GM18520 (cell line): ENCODE data around the gene PCDHAC2.

ENCODE experiments used
- ATAC-seq: cut with Tn5 transposase; IDR thresholded peaks from one replicate; pipeline ENCODE4 v1.9.1; 2021; ENCODE audit not compliant: unreplicated experiment

PCDHAC2 gene

DNA sequence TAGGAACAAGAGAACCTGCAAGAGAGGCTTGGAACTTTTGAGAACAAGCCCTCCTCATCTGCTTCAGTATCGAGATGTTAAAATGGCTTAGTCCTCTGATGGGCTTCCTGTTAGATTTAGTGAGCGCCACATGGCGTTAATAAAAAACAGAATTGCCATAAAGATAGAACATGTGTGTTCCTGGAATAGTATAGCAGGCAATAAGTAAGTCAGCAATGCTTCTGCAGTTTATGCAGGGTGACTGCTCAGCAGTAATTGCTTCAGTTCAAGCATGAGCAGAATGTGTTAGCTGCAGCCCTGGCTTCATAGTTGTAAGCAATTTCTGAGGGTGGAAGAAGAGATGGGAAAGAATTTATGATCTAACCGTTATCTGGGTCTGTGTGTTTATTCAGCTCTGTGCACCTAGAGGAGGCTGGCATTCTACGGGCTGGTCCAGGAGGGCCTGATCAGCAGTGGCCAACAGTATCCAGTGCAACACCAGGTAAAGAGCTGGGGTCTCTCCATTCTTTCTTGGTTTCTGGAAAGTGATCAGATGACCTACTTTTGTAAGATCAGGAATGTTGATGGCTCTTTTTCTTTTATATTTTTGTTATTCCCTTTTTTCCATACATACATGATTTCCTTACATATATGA lies 15.9 kb downstream of the PCDHAC2 start:
- ATAC-seq: no peak

GRCh38 chr5:140986117-140986521 lies 19.8 kb downstream of the PCDHAC2 start:
- ATAC-seq: no peak

- ATAC-seq: no peak
Observed at GRCh38 chr5:140988100-140988499, 21.8 kb downstream of the PCDHAC2 start.

- no peak for ATAC-seq
Observed at GRCh38 chr5:140988608-140989007, 22.3 kb downstream of the PCDHAC2 start.

GRCh38 chr5:140989254-140990020 lies 23.2 kb downstream of the PCDHAC2 start:
- no peak for ATAC-seq

GRCh38 chr5:140992828-140993227 lies 26.6 kb downstream of the PCDHAC2 start:
- no peak for ATAC-seq

GRCh38 chr5:140996060-140996459 lies 29.8 kb downstream of the PCDHAC2 start:
- no peak for ATAC-seq

GRCh38 chr5:140998921-140999410 lies 32.7 kb downstream of the PCDHAC2 start:
- no peak for ATAC-seq

- ATAC-seq: no peak
Observed at GRCh38 chr5:141001446-141001843, 35.2 kb downstream of the PCDHAC2 start.

GRCh38 chr5:141001844-141002604 lies 35.7 kb downstream of the PCDHAC2 start:
- no peak for ATAC-seq

GRCh38 chr5:141002605-141002965 lies 36.3 kb downstream of the PCDHAC2 start:
- no peak for ATAC-seq

- no peak for ATAC-seq
Observed at GRCh38 chr5:141003031-141003430, 36.8 kb downstream of the PCDHAC2 start.

DNA sequence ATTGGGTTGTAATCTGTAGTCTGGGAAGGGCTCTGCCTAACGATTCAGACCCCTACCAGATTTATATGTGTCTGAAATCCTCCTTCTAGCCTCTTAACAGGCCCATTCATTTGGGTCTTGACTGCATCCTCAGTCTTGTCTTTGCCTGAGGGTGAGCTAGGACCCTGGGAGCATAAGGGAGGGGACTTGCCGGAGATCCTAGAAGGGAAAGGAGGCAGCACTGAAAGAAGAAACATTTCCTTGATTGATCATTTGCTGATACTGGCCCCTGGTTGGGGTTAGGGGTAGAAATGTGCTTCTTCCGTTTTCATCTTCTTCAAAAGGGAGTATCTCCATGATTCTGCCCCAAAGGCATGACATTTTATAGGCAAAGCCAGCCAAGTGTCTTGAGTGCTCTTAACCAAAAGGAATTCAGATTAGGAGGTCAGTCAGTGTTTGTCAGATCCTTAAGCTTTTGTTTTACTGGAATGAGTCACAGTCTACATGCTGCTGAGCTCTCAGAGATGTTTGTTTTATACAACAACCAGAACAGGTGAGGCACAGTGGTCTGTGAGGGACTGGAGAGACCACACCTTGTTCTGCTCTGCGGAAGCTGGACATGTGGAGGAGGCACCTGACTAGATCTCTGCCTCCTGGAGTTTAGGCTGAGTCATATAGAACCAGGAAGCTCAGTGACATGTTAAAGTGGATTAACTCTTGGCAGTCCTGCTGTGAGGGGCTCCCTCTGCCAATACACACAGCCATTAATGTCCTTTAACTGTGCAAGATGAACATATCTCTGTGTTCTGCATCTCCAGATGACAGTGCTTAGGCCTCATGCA lies 37.7 kb downstream of the PCDHAC2 start:
- no peak for ATAC-seq

- ATAC-seq: no peak
Observed at GRCh38 chr5:141007791-141008190, 41.5 kb downstream of the PCDHAC2 start.

GRCh38 chr5:141010047-141010793 lies 43.9 kb downstream of the PCDHAC2 start:
- no peak for ATAC-seq

- no peak for ATAC-seq
Observed at GRCh38 chr5:141017943-141018342, 51.7 kb downstream of the PCDHAC2 start.
